H1 (cell line): ENCODE data around the gene RBMS1. TPM values are rescaled to one million over a fixed set of nuclear protein-coding genes. Genes with fewer than 3 reads are reported as not detected.
A peak's percentile ranks its signal among the peaks of the same experiment; 100 is the strongest.

Source experiments
- CTCF ChIA-PET: fragments of 300-600 bp; sonication (Branson Sonifier 250); formaldehyde crosslinking; loops from one replicate; lab custom pipeline; 2021; ENCODE audit not compliant: partially characterized antibody; lab: Charles Lee
- POLR2A ChIA-PET: fragments of 300-600 bp; sonication (Branson Sonifier 250); formaldehyde crosslinking; loops from one replicate; lab custom pipeline; 2021; ENCODE audit warnings: inconsistent platforms; ENCODE audit not compliant: partially characterized antibody; lab: Charles Lee
- DNase-seq, 2 experiments: peaks; one replicate each; pipeline versions ENCODE4 v3.0.0 to v3.0.0-alpha.2; 2010 to 2022; ENCODE audit warnings: low spot score in 2 of 2, low read depth in 1 of 2, mixed read lengths in 1 of 2
- FAIRE-seq: peaks from 2 replicates; lab custom pipeline; 2011; peaks lifted over from hg19 to GRCh38; lab: Jason Lieb, UNC
- H2AFZ ChIP-seq: 2 replicates; pipeline ENCODE4 v1.8.1; 2012; ENCODE audit warnings: low read length, inconsistent platforms
- H2AK5ac ChIP-seq: 2 replicates; pipeline ENCODE4 v1.6.1; 2013; ENCODE audit warnings: low read depth, low read length
- H2BK120ac ChIP-seq: replicated peaks from 2 replicates; pipeline ENCODE3; 2013; ENCODE audit warnings: low read depth, low read length, inconsistent platforms
- H2BK12ac ChIP-seq: 2 replicates; pipeline ENCODE4 v1.6.1; 2013; ENCODE audit warnings: low read depth, low read length
- H2BK15ac ChIP-seq: 2 replicates; pipeline ENCODE4 v1.6.1; 2013; ENCODE audit warnings: low read length
- H2BK20ac ChIP-seq: 2 replicates; pipeline ENCODE4 v1.6.1; 2013; ENCODE audit warnings: low read length
- H2BK5ac ChIP-seq: 2 replicates; pipeline ENCODE4 v1.6.1; 2013; ENCODE audit warnings: low read depth, low read length
- H3K14ac ChIP-seq: 2 replicates; pipeline ENCODE4 v1.6.1; 2013; ENCODE audit warnings: inconsistent platforms; ENCODE audit not compliant: insufficient read length
- H3K18ac ChIP-seq: 2 replicates; pipeline ENCODE4 v1.6.1; 2013; ENCODE audit warnings: low read length; ENCODE audit errors: extremely low read depth
- H3K23ac ChIP-seq: 2 replicates; pipeline ENCODE4 v1.6.1; 2013; ENCODE audit warnings: inconsistent platforms; ENCODE audit not compliant: insufficient read length
- H3K23me2 ChIP-seq: 2 replicates; pipeline ENCODE4 v1.6.1; 2013; ENCODE audit warnings: low read depth, low read length
- H3K27ac ChIP-seq: 2 replicates; pipeline ENCODE4 v1.6.1; 2011; ENCODE audit warnings: low read depth, low read length, inconsistent platforms
- H3K27me3 ChIP-seq, 4 experiments: replicated peaks in 1 of 4; 1 replicate in 1 of 4; 2 replicates in 3 of 4; pipeline versions ENCODE4 v1.6.1 to v1.8.1; 2011 to 2013; ENCODE audit warnings: low read length in 3 of 4, mild to moderate bottlenecking in 3 of 4, inconsistent platforms in 2 of 4, mixed read lengths in 2 of 4, moderate library complexity in 1 of 4; ENCODE audit not compliant: control insufficient read depth in 3 of 4, insufficient read depth in 3 of 4; ENCODE audit errors: extremely low read depth in 1 of 4
- H3K36me3 ChIP-seq, 4 experiments: 2 replicates each; pipeline versions ENCODE4 v1.6.1 to v1.8.1; 2011 to 2013; ENCODE audit warnings: mild to moderate bottlenecking in 4 of 4, low read length in 3 of 4, moderate library complexity in 2 of 4, control low read depth in 1 of 4, inconsistent platforms in 1 of 4; ENCODE audit not compliant: insufficient read depth in 4 of 4, control insufficient read depth in 2 of 4
- H3K4ac ChIP-seq: replicated peaks from 2 replicates; pipeline ENCODE3; 2013; ENCODE audit warnings: low read length, low read depth, mixed read lengths, inconsistent platforms; ENCODE audit not compliant: insufficient read length
- H3K4me1 ChIP-seq, 4 experiments: replicated peaks in 1 of 4; 1 replicate in 1 of 4; 2 replicates in 3 of 4; pipeline versions ENCODE4 v1.6.1 to v1.8.1; 2011 to 2013; ENCODE audit warnings: low read length in 3 of 4, inconsistent platforms in 2 of 4, mixed read lengths in 1 of 4; ENCODE audit not compliant: insufficient read depth in 4 of 4, control insufficient read depth in 3 of 4
- H3K4me2 ChIP-seq, 2 experiments: 2 replicates each; pipeline versions ENCODE4 v1.6.1 to v1.8.1; 2011 to 2013; ENCODE audit warnings: low read depth in 2 of 2, low read length in 2 of 2, control low read depth in 1 of 2, inconsistent platforms in 1 of 2, mild to moderate bottlenecking in 1 of 2; ENCODE audit not compliant: insufficient read depth in 1 of 2
- H3K4me3 ChIP-seq, 4 experiments: fragments of 200-600, 300-600 bp in 1 of 4; sonication (generic), shearing (Covaris generic), sonication (Bioruptor Twin) in 1 of 4; 2 replicates each; pipeline versions ENCODE4 v1.5.1 to v1.8.1; 2011 to 2016; ENCODE audit warnings: low read length in 4 of 4, low read depth in 3 of 4, control low read depth in 2 of 4, inconsistent platforms in 2 of 4, mild to moderate bottlenecking in 2 of 4, mixed read lengths in 1 of 4, moderate library complexity in 1 of 4; ENCODE audit not compliant: insufficient read depth in 2 of 4; ENCODE audit errors: extremely low read depth in 1 of 4
- H3K56ac ChIP-seq: replicated peaks from 2 replicates; pipeline ENCODE3; 2013; ENCODE audit warnings: low read depth, mild to moderate bottlenecking, mixed read lengths, low read length, inconsistent platforms; ENCODE audit not compliant: insufficient read length
- H3K79me1 ChIP-seq: 2 replicates; pipeline ENCODE4 v1.6.1; 2013; ENCODE audit warnings: low read depth, low read length, control low read depth
- H3K79me2 ChIP-seq, 2 experiments: 2 replicates each; pipeline versions ENCODE4 v1.6.1 to v1.8.1; 2012 to 2013; ENCODE audit warnings: low read length in 2 of 2, mild to moderate bottlenecking in 2 of 2, inconsistent platforms in 1 of 2; ENCODE audit not compliant: insufficient read depth in 2 of 2, control insufficient read depth in 1 of 2
- H3K9ac ChIP-seq, 4 experiments: replicated peaks in 1 of 4; 1 replicate in 1 of 4; 2 replicates in 3 of 4; pipeline versions ENCODE4 v1.6.1 to v1.8.1; 2011 to 2013; ENCODE audit warnings: low read depth in 3 of 4, low read length in 3 of 4, control low read depth in 2 of 4, mild to moderate bottlenecking in 2 of 4, moderate library complexity in 2 of 4, inconsistent platforms in 1 of 4; ENCODE audit errors: extremely low read depth in 1 of 4
- H3K9me3 ChIP-seq, 2 experiments: 2 replicates each; pipeline versions ENCODE4 v1.6.1 to v1.8.1; 2012 to 2013; ENCODE audit warnings: mild to moderate bottlenecking in 2 of 2, moderate library complexity in 2 of 2, control low read depth in 1 of 2, inconsistent platforms in 1 of 2, low read depth in 1 of 2, low read length in 1 of 2, mixed read lengths in 1 of 2; ENCODE audit not compliant: insufficient read depth in 2 of 2
- H4K20me1 ChIP-seq, 2 experiments: replicated peaks in 1 of 2; 2 replicates each; pipeline versions ENCODE3 to v1.8.1; 2011 to 2013; ENCODE audit warnings: inconsistent platforms in 2 of 2, low read length in 2 of 2, mild to moderate bottlenecking in 1 of 2; ENCODE audit not compliant: insufficient read depth in 2 of 2, control insufficient read depth in 1 of 2
- H4K5ac ChIP-seq: 2 replicates; pipeline ENCODE4 v1.6.1; 2013; ENCODE audit warnings: low read length, low read depth, mixed read lengths, inconsistent platforms; ENCODE audit not compliant: insufficient read length
- H4K8ac ChIP-seq: 2 replicates; pipeline ENCODE4 v1.8.0; 2013; ENCODE audit warnings: mild to moderate bottlenecking, moderate library complexity, low read length, inconsistent platforms; ENCODE audit not compliant: insufficient read depth; ENCODE audit errors: extremely low read depth
- H4K91ac ChIP-seq: replicated peaks from 2 replicates; pipeline ENCODE3; 2013; ENCODE audit warnings: low read length, mixed read lengths, inconsistent platforms; ENCODE audit not compliant: insufficient read length
- ASH2L ChIP-seq: fragments of 200-600, 300-600 bp; sonication (generic); IDR thresholded peaks from one replicate; pipeline ENCODE4 v1.7.1; 2017; ENCODE audit warnings: low read length
- BRCA1 ChIP-seq: IDR thresholded peaks from 2 replicates; pipeline ENCODE4 v1.6.1; 2012; ENCODE audit warnings: low read depth, low read length, improper control_type of control experiment
- CHD1 ChIP-seq: IDR thresholded peaks from 2 replicates; pipeline ENCODE4 v1.6.1; 2012; ENCODE audit warnings: low read depth, low read length, improper control_type of control experiment
- E2F6 ChIP-seq: IDR thresholded peaks from 2 replicates; pipeline ENCODE4 v1.6.1; 2012; ENCODE audit warnings: inconsistent platforms
- KDM1A ChIP-seq: fragments of 200-600, 300-600 bp; sonication (generic); IDR thresholded peaks from 2 replicates; pipeline ENCODE4 v1.7.1; 2016; ENCODE audit warnings: mild to moderate bottlenecking, low read length, borderline replicate concordance
- KDM5A ChIP-seq: fragments of 200-600 bp; IDR thresholded peaks from 2 replicates; pipeline ENCODE4 v1.7.1; 2012; ENCODE audit warnings: mild to moderate bottlenecking, low read length, inconsistent platforms, mixed read lengths
- PHF8 ChIP-seq: fragments of 200-600 bp; sonication (generic); conservative IDR thresholded peaks from 2 replicates; pipeline ENCODE4 v1.7.1; 2012; ENCODE audit warnings: low read depth, mild to moderate bottlenecking, inconsistent platforms, low read length, moderate library complexity
- POU5F1 ChIP-seq: IDR thresholded peaks from 2 replicates; pipeline ENCODE4 v1.6.1; 2011; ENCODE audit warnings: low read depth, mild to moderate bottlenecking, low read length, moderate library complexity
- SIX5 ChIP-seq: IDR thresholded peaks from 2 replicates; pipeline ENCODE4 v1.6.1; 2011; ENCODE audit warnings: mild to moderate bottlenecking, low read depth, low read length
- SP4 ChIP-seq: IDR thresholded peaks from 2 replicates; pipeline ENCODE4 v1.6.1; 2012; ENCODE audit warnings: low read length, inconsistent platforms
- SUZ12 ChIP-seq: fragments of 200-600 bp; sonication (generic); IDR thresholded peaks from 2 replicates; pipeline ENCODE4 v1.6.1; 2012; ENCODE audit warnings: mild to moderate bottlenecking, inconsistent platforms, low read length, moderate library complexity, mixed read lengths
- TAF1 ChIP-seq: IDR thresholded peaks from 2 replicates; pipeline ENCODE4 v1.6.1; 2011; ENCODE audit warnings: mild to moderate bottlenecking, low read depth, low read length
- USF2 ChIP-seq: IDR thresholded peaks from 2 replicates; pipeline ENCODE4 v1.6.1; 2011; ENCODE audit warnings: low read length, improper control_type of control experiment
- WGBS, 2 experiments: shearing (Covaris generic) in 1 of 2; methylation state at CpG; one replicate each; pipeline versions ENCODE4 v1.1.6 to v1.1.7; 2013 to 2015; ENCODE audit warnings: low lambda C conversion rate in 2 of 2, mixed read lengths in 2 of 2, inconsistent platforms in 1 of 2, low coverage in 1 of 2, missing lambda C conversion rate in 1 of 2; ENCODE audit not compliant: insufficient replicate concordance in 2 of 2, insufficient coverage in 1 of 2, insufficient read length in 1 of 2; ENCODE audit errors: extremely low coverage in 1 of 2, missing lambda C conversion rate in 1 of 2; 5-methylcytosine and 5-hydroxymethylcytosine counted together
- polyA plus RNA-seq, 7 experiments: library from polyadenylated mRNA; depleted of rRNA in 3 of 7; stranded (reverse) in 5 of 7; unstranded in 2 of 7; fragments of >200 nt in 5 of 7; fragments of 200-250 nt in 2 of 7; gene quantifications; 1 replicate in 5 of 7; 2 replicates in 1 of 7; 4 replicates in 1 of 7; pipeline versions ENCODE4 v1.2.1 to v1.2.3, GENCODE V29; 2011 to 2013; ENCODE audit warnings: missing spikeins in 2 of 7, mixed read lengths in 2 of 7
- total RNA-seq: library from RNA; stranded (reverse); fragmentation: NEBNext Ultra II Directional; extraction: Animal tissue kit (Norgen Biotek cat#: 25700); gene quantifications from 2 replicates; pipeline ENCODE4 v1.2.1, GENCODE V29; 2021

The RBMS1 gene
- total and polyA plus RNA-seq, 2 of the 8 experiments (the other 6 are each of a cell fraction or from before 2014, with no cell fraction given), result 53.7 to 60.0 TPM

GRCh38 chr2:160402501-160402900 is 91.1 kb downstream of the RBMS1 start:
- no peak overlapping the region for H2AFZ ChIP-seq
- peaks cover 25 to 32% of the 10 kb centered on the region in 2 experiments for H4K20me1 ChIP-seq
- H2BK120ac ChIP-seq, result no peak overlapping the region
- H2BK5ac ChIP-seq, result no peak overlapping the region
- H2BK20ac ChIP-seq, result no peak overlapping the region
- peaks cover 9% of the 10 kb centered on the region; the same call in 1 of the 2 replicates for H3K23me2 ChIP-seq
- ChIA-PET POLR2A (interaction anchor here (1.3 kb wide), 1 partner anchor 8 kb away, joined by 3 read pairs; no protein-coding TSS in a partner anchor), CTCF (interaction anchor here (1.2 to 2.9 kb wide), 3 partner anchors 27 to 78 kb away, joined by 5 to 15 read pairs (median 5); no protein-coding TSS in a partner anchor)
- H3K79me2 ChIP-seq, result peaks cover 0 to 73% of the 10 kb centered on the region in 2 experiments; a peak in 3 of 4 replicates
- no peak overlapping the region for H4K91ac ChIP-seq
- no peaks in the 10 kb centered on the region for H3K36me3 ChIP-seq
- DNase-seq, result no peak
- peak overlapping the region in 1 of 2 experiments; percentile 20; a peak in 1 of 4 replicates for H3K4me2 ChIP-seq
- no peak overlapping the region for H3K4me3 ChIP-seq
- H2AK5ac ChIP-seq, result no peak overlapping the region
- no peak overlapping the region for H2BK15ac ChIP-seq
- H4K8ac ChIP-seq, result no peak overlapping the region
- no peaks in the 10 kb centered on the region for H3K9me3 ChIP-seq
- H3K27me3 ChIP-seq, result peaks cover 5 to 20% (median 11%) of the 10 kb centered on the region in 4 experiments; a peak in 6 of 7 replicates
- whole genome bisulfite sequencing, 2 experiments, result 94% methylated on average over 1 of the region's 1 CpG; no CpG with 5 or more reads in 1 of the 2 experiments
- peaks cover 3% of the 10 kb centered on the region for H3K79me1 ChIP-seq
- H3K27ac ChIP-seq, result no peak overlapping the region
- H2BK12ac ChIP-seq, result no peak overlapping the region
- no peak overlapping the region for H3K23ac ChIP-seq
- no peak overlapping the region for H4K5ac ChIP-seq
- H3K9ac ChIP-seq, result no peak overlapping the region
- no peak overlapping the region for H3K14ac ChIP-seq
- H3K18ac ChIP-seq, result no peak overlapping the region; the same call in 1 of the 2 replicates
- no peak overlapping the region for H3K56ac ChIP-seq
- H3K4me1 ChIP-seq, result peaks cover 4 to 25% (median 10%) of the 10 kb centered on the region in 4 experiments; a peak in 6 of 7 replicates
- H3K4ac ChIP-seq, result no peak overlapping the region
- FAIRE-seq, result no peak
- TF ChIP-seq TAF1 (no peak), SP4 (no peak), BRCA1 (no peak), USF2 (no peak), CHD1 (no peak), E2F6 (no peak), KDM5A (no peak), PHF8 (no peak), SUZ12 (no peak), POU5F1 (no peak), ASH2L (no peak), SIX5 (no peak), KDM1A (no peak)
